ENCODE measurements around the gene RERE. TPM values are rescaled to one million over a fixed set of nuclear protein-coding genes. Genes with fewer than 3 reads are reported as not detected.

Gene RERE
- total RNA-seq, 1 experiment from 2014 or later, result 161 TPM

DNA sequence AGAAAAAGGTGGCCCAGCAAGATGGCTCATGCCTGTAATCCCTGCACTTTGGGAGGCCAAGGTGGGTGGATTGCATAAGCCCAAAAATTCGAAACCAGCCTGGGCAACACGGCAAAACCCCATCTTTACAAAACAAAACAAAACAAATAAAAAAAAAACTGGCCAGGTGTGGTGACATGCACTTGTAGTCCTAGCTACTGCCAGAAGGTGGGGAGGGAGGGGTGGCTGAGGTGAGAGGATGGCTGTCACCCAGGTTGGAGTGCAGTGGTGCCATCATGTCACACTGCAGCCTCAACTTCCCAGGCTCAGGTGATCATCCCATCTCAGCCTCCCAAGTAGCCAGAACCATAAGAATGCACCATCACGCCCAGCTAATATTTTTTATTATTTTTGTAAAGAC is 22.8 kb downstream of the RERE start (continued):
- TF ChIP-seq CBFB (CRISPR knock-in tag; IDR thresholded peaks at IDR 0.05; ENCODE audit: low read depth) (no peak), JUN (CRISPR knock-in tag; IDR thresholded peaks at IDR 0.05) (no peak), ESRRA (CRISPR knock-in tag; IDR thresholded peaks at IDR 0.05; ENCODE audit: borderline replicate concordance) (no peak)

DNA sequence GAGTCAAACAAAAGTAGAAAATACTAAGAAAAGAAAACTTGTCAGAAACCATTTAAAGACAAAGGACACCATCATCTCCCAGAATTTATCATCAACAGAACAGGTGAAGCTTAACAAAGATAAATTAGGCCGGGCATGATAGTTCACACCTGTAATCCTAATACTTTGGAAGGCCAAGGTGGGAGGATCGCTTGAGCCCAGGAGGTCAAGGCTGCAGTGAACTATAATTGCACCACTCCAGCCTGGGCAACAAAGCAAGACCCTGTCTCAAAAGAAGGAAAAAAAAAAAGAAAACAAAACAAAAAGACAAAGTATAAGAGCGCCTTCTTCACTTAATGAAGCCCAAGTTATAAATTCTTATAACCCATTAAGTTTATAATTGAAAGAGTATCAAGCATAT is 25.6 kb downstream of the RERE start:
- ATAC-seq (no peak), DNase-seq (ENCODE audit: low spot score) (no peak)
- TF ChIP-seq, protein P1, sequence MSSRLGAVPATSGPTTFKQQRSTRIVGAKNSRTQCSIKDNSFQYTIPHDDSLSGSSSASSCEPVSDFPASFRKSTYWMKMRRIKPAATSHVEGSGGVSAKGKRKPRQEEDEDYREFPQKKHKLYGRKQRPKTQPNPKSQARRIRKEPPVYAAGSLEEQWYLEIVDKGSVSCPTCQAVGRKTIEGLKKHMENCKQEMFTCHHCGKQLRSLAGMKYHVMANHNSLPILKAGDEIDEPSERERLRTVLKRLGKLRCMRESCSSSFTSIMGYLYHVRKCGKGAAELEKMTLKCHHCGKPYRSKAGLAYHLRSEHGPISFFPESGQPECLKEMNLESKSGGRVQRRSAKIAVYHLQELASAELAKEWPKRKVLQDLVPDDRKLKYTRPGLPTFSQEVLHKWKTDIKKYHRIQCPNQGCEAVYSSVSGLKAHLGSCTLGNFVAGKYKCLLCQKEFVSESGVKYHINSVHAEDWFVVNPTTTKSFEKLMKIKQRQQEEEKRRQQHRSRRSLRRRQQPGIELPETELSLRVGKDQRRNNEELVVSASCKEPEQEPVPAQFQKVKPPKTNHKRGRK (CRISPR knock-in tag; IDR thresholded peaks at IDR 0.05; ENCODE audit: borderline replicate concordance), result no peak
- TF ChIP-seq, protein P2, sequence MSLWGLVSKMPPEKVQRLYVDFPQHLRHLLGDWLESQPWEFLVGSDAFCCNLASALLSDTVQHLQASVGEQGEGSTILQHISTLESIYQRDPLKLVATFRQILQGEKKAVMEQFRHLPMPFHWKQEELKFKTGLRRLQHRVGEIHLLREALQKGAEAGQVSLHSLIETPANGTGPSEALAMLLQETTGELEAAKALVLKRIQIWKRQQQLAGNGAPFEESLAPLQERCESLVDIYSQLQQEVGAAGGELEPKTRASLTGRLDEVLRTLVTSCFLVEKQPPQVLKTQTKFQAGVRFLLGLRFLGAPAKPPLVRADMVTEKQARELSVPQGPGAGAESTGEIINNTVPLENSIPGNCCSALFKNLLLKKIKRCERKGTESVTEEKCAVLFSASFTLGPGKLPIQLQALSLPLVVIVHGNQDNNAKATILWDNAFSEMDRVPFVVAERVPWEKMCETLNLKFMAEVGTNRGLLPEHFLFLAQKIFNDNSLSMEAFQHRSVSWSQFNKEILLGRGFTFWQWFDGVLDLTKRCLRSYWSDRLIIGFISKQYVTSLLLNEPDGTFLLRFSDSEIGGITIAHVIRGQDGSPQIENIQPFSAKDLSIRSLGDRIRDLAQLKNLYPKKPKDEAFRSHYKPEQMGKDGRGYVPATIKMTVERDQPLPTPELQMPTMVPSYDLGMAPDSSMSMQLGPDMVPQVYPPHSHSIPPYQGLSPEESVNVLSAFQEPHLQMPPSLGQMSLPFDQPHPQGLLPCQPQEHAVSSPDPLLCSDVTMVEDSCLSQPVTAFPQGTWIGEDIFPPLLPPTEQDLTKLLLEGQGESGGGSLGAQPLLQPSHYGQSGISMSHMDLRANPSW (CRISPR knock-in tag; conservative IDR thresholded peaks at IDR 0.05; ENCODE audit: low read depth), result no peak
- TF ChIP-seq RELA (CRISPR knock-in tag; IDR thresholded peaks at IDR 0.05; ENCODE audit: borderline replicate concordance), result no peak
- TF ChIP-seq ZNF671 (CRISPR knock-in tag; IDR thresholded peaks at IDR 0.05), result no peak
- no peak for TF ChIP-seq ZBTB21 (CRISPR knock-in tag; IDR thresholded peaks at IDR 0.05; ENCODE audit: borderline replicate concordance)
- TF ChIP-seq SP1 (CRISPR knock-in tag; conservative IDR thresholded peaks at IDR 0.05), result no peak
- TF ChIP-seq ZNF121 (CRISPR knock-in tag; IDR thresholded peaks at IDR 0.05), result peak; percentile 89
- no peaks in the 10 kb centered on the region for H3K27me3 Mint-ChIP-seq (ENCODE audit: low read depth)
- no peak overlapping the region for H3K27ac Mint-ChIP-seq
- peaks cover 64% of the 10 kb centered on the region for H3K4me1 Mint-ChIP-seq
- peaks cover 4% of the 10 kb centered on the region for H3K36me3 Mint-ChIP-seq
- no peak overlapping the region for H3K4me3 Mint-ChIP-seq
- ChIA-PET POLR2A (no interaction called here), CTCF (interaction anchor here (2.4 kb wide), 1 partner anchor 57 kb away, joined by 11 read pairs; no protein-coding TSS in a partner anchor)
- no peaks in the 10 kb centered on the region for H3K9me3 Mint-ChIP-seq

DNA sequence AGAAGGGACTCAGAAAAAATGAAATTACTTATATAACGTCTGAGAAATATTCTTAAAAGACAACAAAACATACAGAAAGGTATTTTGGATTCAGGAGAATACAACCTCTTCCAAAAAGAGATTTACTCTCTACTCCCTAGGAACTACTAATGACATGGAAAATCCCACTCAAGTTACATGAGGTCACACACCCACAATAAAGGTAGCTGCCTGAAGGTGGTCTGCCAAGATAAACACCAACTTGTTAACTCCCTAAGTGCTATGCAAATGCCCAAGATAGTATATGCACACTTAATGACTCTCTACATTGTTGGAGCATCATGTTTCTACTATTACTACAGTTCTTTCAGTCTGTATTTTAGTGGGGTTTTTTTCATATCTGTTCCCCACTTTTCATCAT is 26.5 kb downstream of the RERE start:
- no peaks in the 10 kb centered on the region for H3K27me3 Mint-ChIP-seq (ENCODE audit: low read depth)
- peak overlapping the region; percentile 24; the same call in 1 of the 2 replicates for H3K4me3 Mint-ChIP-seq
- ATAC-seq (no peak; the same call in 1 of the 2 replicates), DNase-seq (ENCODE audit: low spot score) (no peak)
- ChIA-PET CTCF (interaction anchor here (2.4 kb wide), 1 partner anchor 58 kb away, joined by 11 read pairs; no protein-coding TSS in a partner anchor), POLR2A (no interaction called here)
- no peaks in the 10 kb centered on the region for H3K9me3 Mint-ChIP-seq
- peaks cover 61% of the 10 kb centered on the region for H3K4me1 Mint-ChIP-seq
- H3K36me3 Mint-ChIP-seq, result peaks cover 7% of the 10 kb centered on the region
- H3K27ac Mint-ChIP-seq, result peak overlapping the region; percentile 69
- TF ChIP-seq ZNF317 (CRISPR knock-in tag; IDR thresholded peaks at IDR 0.05; ENCODE audit: borderline replicate concordance, low read depth) (no peak), HMGA2 (CRISPR knock-in tag; IDR thresholded peaks at IDR 0.05) (no peak), KAT7 (CRISPR knock-in tag; IDR thresholded peaks at IDR 0.05; ENCODE audit: borderline replicate concordance) (no peak), ZNF396 (CRISPR knock-in tag; IDR thresholded peaks at IDR 0.05; ENCODE audit: borderline replicate concordance) (no peak), FOXJ3 (CRISPR knock-in tag; IDR thresholded peaks at IDR 0.05; ENCODE audit: borderline replicate concordance) (no peak)
- TF ChIP-seq, protein P3, sequence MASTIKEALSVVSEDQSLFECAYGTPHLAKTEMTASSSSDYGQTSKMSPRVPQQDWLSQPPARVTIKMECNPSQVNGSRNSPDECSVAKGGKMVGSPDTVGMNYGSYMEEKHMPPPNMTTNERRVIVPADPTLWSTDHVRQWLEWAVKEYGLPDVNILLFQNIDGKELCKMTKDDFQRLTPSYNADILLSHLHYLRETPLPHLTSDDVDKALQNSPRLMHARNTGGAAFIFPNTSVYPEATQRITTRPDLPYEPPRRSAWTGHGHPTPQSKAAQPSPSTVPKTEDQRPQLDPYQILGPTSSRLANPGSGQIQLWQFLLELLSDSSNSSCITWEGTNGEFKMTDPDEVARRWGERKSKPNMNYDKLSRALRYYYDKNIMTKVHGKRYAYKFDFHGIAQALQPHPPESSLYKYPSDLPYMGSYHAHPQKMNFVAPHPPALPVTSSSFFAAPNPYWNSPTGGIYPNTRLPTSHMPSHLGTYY (CRISPR knock-in tag; IDR thresholded peaks at IDR 0.05), result no peak
- TF ChIP-seq, protein P4, sequence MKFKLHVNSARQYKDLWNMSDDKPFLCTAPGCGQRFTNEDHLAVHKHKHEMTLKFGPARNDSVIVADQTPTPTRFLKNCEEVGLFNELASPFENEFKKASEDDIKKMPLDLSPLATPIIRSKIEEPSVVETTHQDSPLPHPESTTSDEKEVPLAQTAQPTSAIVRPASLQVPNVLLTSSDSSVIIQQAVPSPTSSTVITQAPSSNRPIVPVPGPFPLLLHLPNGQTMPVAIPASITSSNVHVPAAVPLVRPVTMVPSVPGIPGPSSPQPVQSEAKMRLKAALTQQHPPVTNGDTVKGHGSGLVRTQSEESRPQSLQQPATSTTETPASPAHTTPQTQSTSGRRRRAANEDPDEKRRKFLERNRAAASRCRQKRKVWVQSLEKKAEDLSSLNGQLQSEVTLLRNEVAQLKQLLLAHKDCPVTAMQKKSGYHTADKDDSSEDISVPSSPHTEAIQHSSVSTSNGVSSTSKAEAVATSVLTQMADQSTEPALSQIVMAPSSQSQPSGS (CRISPR knock-in tag; IDR thresholded peaks at IDR 0.05; ENCODE audit: borderline replicate concordance, low read depth), result no peak
- TF ChIP-seq, protein P5, sequence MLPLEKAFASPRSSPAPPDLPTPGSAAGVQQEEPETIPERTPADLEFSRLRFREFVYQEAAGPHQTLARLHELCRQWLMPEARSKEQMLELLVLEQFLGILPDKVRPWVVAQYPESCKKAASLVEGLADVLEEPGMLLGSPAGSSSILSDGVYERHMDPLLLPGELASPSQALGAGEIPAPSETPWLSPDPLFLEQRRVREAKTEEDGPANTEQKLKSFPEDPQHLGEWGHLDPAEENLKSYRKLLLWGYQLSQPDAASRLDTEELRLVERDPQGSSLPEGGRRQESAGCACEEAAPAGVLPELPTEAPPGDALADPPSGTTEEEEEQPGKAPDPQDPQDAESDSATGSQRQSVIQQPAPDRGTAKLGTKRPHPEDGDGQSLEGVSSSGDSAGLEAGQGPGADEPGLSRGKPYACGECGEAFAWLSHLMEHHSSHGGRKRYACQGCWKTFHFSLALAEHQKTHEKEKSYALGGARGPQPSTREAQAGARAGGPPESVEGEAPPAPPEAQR (CRISPR knock-in tag; IDR thresholded peaks at IDR 0.05), result no peak
- TF ChIP-seq, protein P6, sequence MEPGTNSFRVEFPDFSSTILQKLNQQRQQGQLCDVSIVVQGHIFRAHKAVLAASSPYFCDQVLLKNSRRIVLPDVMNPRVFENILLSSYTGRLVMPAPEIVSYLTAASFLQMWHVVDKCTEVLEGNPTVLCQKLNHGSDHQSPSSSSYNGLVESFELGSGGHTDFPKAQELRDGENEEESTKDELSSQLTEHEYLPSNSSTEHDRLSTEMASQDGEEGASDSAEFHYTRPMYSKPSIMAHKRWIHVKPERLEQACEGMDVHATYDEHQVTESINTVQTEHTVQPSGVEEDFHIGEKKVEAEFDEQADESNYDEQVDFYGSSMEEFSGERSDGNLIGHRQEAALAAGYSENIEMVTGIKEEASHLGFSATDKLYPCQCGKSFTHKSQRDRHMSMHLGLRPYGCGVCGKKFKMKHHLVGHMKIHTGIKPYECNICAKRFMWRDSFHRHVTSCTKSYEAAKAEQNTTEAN (CRISPR knock-in tag; IDR thresholded peaks at IDR 0.05), result no peak
- TF ChIP-seq, protein P7, sequence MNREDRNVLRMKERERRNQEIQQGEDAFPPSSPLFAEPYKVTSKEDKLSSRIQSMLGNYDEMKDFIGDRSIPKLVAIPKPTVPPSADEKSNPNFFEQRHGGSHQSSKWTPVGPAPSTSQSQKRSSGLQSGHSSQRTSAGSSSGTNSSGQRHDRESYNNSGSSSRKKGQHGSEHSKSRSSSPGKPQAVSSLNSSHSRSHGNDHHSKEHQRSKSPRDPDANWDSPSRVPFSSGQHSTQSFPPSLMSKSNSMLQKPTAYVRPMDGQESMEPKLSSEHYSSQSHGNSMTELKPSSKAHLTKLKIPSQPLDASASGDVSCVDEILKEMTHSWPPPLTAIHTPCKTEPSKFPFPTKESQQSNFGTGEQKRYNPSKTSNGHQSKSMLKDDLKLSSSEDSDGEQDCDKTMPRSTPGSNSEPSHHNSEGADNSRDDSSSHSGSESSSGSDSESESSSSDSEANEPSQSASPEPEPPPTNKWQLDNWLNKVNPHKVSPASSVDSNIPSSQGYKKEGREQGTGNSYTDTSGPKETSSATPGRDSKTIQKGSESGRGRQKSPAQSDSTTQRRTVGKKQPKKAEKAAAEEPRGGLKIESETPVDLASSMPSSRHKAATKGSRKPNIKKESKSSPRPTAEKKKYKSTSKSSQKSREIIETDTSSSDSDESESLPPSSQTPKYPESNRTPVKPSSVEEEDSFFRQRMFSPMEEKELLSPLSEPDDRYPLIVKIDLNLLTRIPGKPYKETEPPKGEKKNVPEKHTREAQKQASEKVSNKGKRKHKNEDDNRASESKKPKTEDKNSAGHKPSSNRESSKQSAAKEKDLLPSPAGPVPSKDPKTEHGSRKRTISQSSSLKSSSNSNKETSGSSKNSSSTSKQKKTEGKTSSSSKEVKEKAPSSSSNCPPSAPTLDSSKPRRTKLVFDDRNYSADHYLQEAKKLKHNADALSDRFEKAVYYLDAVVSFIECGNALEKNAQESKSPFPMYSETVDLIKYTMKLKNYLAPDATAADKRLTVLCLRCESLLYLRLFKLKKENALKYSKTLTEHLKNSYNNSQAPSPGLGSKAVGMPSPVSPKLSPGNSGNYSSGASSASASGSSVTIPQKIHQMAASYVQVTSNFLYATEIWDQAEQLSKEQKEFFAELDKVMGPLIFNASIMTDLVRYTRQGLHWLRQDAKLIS (CRISPR knock-in tag; IDR thresholded peaks at IDR 0.05; ENCODE audit: borderline replicate concordance), result no peak

Measured in WTC11 (cell line).